ENCODE measurements around the gene HDAC4. TPM values are rescaled to one million over a fixed set of nuclear protein-coding genes. Genes with fewer than 3 reads are reported as not detected.

Gene HDAC4
- total and polyA plus RNA-seq, 2 experiments from 2014 or later = 8.1 to 41.8 TPM

DNA sequence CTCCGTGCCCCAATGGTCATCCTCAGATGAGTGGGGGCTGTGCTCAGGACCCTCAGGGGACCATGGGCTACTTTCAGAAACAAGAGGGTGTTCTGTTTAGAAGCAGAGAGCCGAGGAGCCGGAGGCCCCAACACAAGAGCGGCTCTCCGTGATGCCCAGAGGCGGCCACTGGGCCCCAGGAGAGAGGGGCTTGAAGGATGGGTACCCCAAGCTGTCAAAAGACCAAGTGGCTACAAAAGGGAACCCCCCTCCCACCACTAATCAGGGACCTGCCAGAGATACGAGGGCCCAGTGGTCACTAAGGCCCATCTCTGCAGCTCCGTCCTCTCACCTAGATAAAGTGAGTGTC, 93.6 kb downstream of the HDAC4 start:
- no peaks in the 10 kb centered on the region for H3F3A ChIP-seq (replicated peaks; ENCODE audit: low read depth)
- H3K27ac ChIP-seq (ENCODE audit: low read depth) = no peak overlapping the region
- Mint-ChIP-seq H3K4me1 (peaks cover 43% of the 10 kb centered on the region), H3K9me3 (no peaks in the 10 kb centered on the region; the same call in 2 of the 3 replicates), H3K36me3 (ENCODE audit: low read depth) (peaks cover 3% of the 10 kb centered on the region; the same call in 2 of the 3 replicates), H3K27ac (no peak overlapping the region), H3K27me3 (ENCODE audit: insufficient read depth, low read depth, poor library complexity) (peaks cover 8% of the 10 kb centered on the region), H3K4me3 (no peak overlapping the region)
- H3K4me1 ChIP-seq (ENCODE audit: insufficient read depth) = no peaks in the 10 kb centered on the region; the same call in 1 of the 2 replicates
- peaks cover 19% of the 10 kb centered on the region for H4K20me1 ChIP-seq (replicated peaks; ENCODE audit: insufficient read depth)
- no peak for DNase-seq (ENCODE audit: low spot score)
- H3K79me2 ChIP-seq (replicated peaks; ENCODE audit: insufficient read depth) = peaks cover 81% of the 10 kb centered on the region
- no peaks in the 10 kb centered on the region for H3K27me3 ChIP-seq (ENCODE audit: insufficient read depth)
- no peak overlapping the region for H3K4me2 ChIP-seq
- TF ChIP-seq, protein P1, sequence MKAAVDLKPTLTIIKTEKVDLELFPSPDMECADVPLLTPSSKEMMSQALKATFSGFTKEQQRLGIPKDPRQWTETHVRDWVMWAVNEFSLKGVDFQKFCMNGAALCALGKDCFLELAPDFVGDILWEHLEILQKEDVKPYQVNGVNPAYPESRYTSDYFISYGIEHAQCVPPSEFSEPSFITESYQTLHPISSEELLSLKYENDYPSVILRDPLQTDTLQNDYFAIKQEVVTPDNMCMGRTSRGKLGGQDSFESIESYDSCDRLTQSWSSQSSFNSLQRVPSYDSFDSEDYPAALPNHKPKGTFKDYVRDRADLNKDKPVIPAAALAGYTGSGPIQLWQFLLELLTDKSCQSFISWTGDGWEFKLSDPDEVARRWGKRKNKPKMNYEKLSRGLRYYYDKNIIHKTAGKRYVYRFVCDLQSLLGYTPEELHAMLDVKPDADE (IDR thresholded peaks at IDR 0.05) = no peak
- no peak for TF ChIP-seq ZNF462 (CRISPR knock-in tag; IDR thresholded peaks at IDR 0.05)
- no peak for TF ChIP-seq CTCF (conservative IDR thresholded peaks at IDR 0.05; ENCODE audit: low read depth in 2 of 2)
- TF ChIP-seq POLR2AphosphoS5 (IDR thresholded peaks at IDR 0.05; ENCODE audit: low read depth) = no peak
- no peak for TF ChIP-seq NANOG (IDR thresholded peaks at IDR 0.05; ENCODE audit: borderline replicate concordance)
- TF ChIP-seq ZNF331 (CRISPR knock-in tag; IDR thresholded peaks at IDR 0.05; ENCODE audit: low read depth) = no peak
- TF ChIP-seq STAT1 (IDR thresholded peaks at IDR 0.05; ENCODE audit: unreplicated experiment) = no peak
- TF ChIP-seq, protein P2, sequence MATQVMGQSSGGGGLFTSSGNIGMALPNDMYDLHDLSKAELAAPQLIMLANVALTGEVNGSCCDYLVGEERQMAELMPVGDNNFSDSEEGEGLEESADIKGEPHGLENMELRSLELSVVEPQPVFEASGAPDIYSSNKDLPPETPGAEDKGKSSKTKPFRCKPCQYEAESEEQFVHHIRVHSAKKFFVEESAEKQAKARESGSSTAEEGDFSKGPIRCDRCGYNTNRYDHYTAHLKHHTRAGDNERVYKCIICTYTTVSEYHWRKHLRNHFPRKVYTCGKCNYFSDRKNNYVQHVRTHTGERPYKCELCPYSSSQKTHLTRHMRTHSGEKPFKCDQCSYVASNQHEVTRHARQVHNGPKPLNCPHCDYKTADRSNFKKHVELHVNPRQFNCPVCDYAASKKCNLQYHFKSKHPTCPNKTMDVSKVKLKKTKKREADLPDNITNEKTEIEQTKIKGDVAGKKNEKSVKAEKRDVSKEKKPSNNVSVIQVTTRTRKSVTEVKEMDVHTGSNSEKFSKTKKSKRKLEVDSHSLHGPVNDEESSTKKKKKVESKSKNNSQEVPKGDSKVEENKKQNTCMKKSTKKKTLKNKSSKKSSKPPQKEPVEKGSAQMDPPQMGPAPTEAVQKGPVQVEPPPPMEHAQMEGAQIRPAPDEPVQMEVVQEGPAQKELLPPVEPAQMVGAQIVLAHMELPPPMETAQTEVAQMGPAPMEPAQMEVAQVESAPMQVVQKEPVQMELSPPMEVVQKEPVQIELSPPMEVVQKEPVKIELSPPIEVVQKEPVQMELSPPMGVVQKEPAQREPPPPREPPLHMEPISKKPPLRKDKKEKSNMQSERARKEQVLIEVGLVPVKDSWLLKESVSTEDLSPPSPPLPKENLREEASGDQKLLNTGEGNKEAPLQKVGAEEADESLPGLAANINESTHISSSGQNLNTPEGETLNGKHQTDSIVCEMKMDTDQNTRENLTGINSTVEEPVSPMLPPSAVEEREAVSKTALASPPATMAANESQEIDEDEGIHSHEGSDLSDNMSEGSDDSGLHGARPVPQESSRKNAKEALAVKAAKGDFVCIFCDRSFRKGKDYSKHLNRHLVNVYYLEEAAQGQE (IDR thresholded peaks at IDR 0.05; ENCODE audit: unreplicated experiment) = no peak
- TF ChIP-seq ZNF114 (CRISPR knock-in tag; IDR thresholded peaks at IDR 0.05) = no peak
- TF ChIP-seq CREB1 (CRISPR knock-in tag; IDR thresholded peaks at IDR 0.05; ENCODE audit: low read depth) = no peak
- TF ChIP-seq EZH2 (IDR thresholded peaks at IDR 0.05; ENCODE audit: low read depth, unreplicated experiment) = no peak
- no peak for TF ChIP-seq EZH2phosphoT487 (IDR thresholded peaks at IDR 0.05; ENCODE audit: unreplicated experiment)
- no peak for TF ChIP-seq JUNB (IDR thresholded peaks at IDR 0.05; ENCODE audit: unreplicated experiment)
- no peak for ATAC-seq
- no peaks in the 10 kb centered on the region for H3K36me3 ChIP-seq (ENCODE audit: insufficient read depth)
- H3K4me3 ChIP-seq = no peak overlapping the region
- H3K9me2 ChIP-seq (ENCODE audit: insufficient read depth) = no peaks in the 10 kb centered on the region
- no peak overlapping the region for H2AFZ ChIP-seq

All from GM23338 (cell line).